H1 (cell line): ENCODE data around the gene CCSAP. TPM values are rescaled to one million over a fixed set of nuclear protein-coding genes. Genes with fewer than 3 reads are reported as not detected.

Experiments used
- CTBP2 ChIP-seq: IDR thresholded peaks from 2 replicates; pipeline ENCODE4 v1.7.0; 2011; ENCODE audit warnings: borderline replicate concordance, mild to moderate bottlenecking, moderate library complexity, mixed read lengths, low read length; ENCODE audit not compliant: insufficient read depth, insufficient read length
- MAFK ChIP-seq: IDR thresholded peaks from 2 replicates; pipeline ENCODE4 v1.6.1; 2012; ENCODE audit warnings: low read depth, mild to moderate bottlenecking, improper control_type of control experiment, low read length
- RBBP5 ChIP-seq: IDR thresholded peaks from 2 replicates; pipeline ENCODE4 v1.7.1; 2012; ENCODE audit warnings: low read depth, mild to moderate bottlenecking, inconsistent platforms, low read length, moderate library complexity, borderline replicate concordance
- SUZ12 ChIP-seq: fragments of 200-600 bp; sonication (generic); IDR thresholded peaks from 2 replicates; pipeline ENCODE4 v1.6.1; 2012; ENCODE audit warnings: mild to moderate bottlenecking, inconsistent platforms, low read length, moderate library complexity, mixed read lengths
- polyA plus RNA-seq, 7 experiments: library from polyadenylated mRNA; depleted of rRNA in 3 of 7; stranded (reverse) in 5 of 7; unstranded in 2 of 7; fragments of >200 nt in 5 of 7; fragments of 200-250 nt in 2 of 7; gene quantifications; 1 replicate in 5 of 7; 2 replicates in 1 of 7; 4 replicates in 1 of 7; pipeline versions ENCODE4 v1.2.1 to v1.2.3, GENCODE V29; 2011 to 2013; ENCODE audit warnings: missing spikeins in 2 of 7, mixed read lengths in 2 of 7
- total RNA-seq: library from RNA; stranded (reverse); fragmentation: NEBNext Ultra II Directional; extraction: Animal tissue kit (Norgen Biotek cat#: 25700); gene quantifications from 2 replicates; pipeline ENCODE4 v1.2.1, GENCODE V29; 2021

CCSAP gene
- total and polyA plus RNA-seq, 2 of the 8 experiments (the other 6 are each of a cell fraction or from before 2014, with no cell fraction given), result 3.5 to 17.2 TPM

DNA sequence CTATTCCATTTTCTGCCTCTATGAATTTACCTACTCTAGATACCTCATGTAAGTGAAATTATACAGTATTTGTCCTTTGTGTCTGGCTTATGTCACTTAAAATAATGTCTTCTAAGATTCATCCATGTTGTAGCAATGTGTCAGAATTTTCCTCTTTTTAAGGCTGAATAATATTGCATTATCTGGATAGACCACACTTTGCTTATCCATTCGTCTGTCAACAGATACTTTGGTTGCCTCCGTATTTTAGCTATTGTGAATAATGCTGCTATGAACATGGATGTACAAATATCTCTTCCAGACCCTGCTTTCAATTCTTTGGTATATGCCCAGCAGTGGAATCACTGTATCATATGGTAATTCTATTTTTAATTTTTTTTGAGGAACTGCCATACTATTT, 10.1 kb upstream of the CCSAP start (continued):
- TF ChIP-seq CTBP2 (no peak), SUZ12 (no peak), MAFK (no peak), RBBP5 (no peak)
